Hepatocyte (in vitro differentiated cells): ENCODE measurements around the gene EPHB6. TPM values are rescaled to one million over a fixed set of nuclear protein-coding genes. Genes with fewer than 3 reads are reported as not detected.

ENCODE experiments used
- DNase-seq: peaks from one replicate; pipeline ENCODE4 v3.0.0-alpha.2; 2016; ENCODE audit warnings: low spot score
- H2AFZ ChIP-seq: fragments of 200-600 bp; sonication (generic); 2 replicates; pipeline ENCODE4 v1.6.0; 2016; ENCODE audit warnings: antibody characterized with exemption, mild to moderate bottlenecking
- H3K27ac ChIP-seq: fragments of 200-600 bp; sonication (generic); 2 replicates; pipeline ENCODE4 v1.5.1; 2016; ENCODE audit warnings: mild to moderate bottlenecking
- H3K27me3 ChIP-seq: fragments of 200-600 bp; sonication (generic); 2 replicates; pipeline ENCODE4 v1.6.1; 2016
- H3K36me3 ChIP-seq: fragments of 200-600 bp; sonication (generic); replicated peaks from 2 replicates; pipeline ENCODE4 v1.5.1; 2016; ENCODE audit warnings: low read depth; ENCODE audit not compliant: insufficient read depth
- H3K4me1 ChIP-seq: fragments of 200-600 bp; sonication (generic); 2 replicates; pipeline ENCODE4 v1.5.1; 2016; ENCODE audit warnings: mild to moderate bottlenecking, moderate library complexity; ENCODE audit not compliant: insufficient read depth
- H3K4me2 ChIP-seq: fragments of 200-600 bp; sonication (generic); 2 replicates; pipeline ENCODE4 v1.6.0; 2016
- H3K4me3 ChIP-seq: fragments of 200-600 bp; sonication (generic); 2 replicates; pipeline ENCODE4 v1.5.1; 2016; ENCODE audit warnings: mild to moderate bottlenecking
- H3K79me2 ChIP-seq: fragments of 200-600 bp; sonication (generic); 2 replicates; pipeline ENCODE4 v1.6.0; 2017; ENCODE audit warnings: mild to moderate bottlenecking
- H3K9me2 ChIP-seq: fragments of 200-600 bp; sonication (generic); replicated peaks from 2 replicates; pipeline ENCODE4 v1.6.0; 2017; ENCODE audit warnings: mild to moderate bottlenecking; ENCODE audit not compliant: insufficient read depth
- H3K9me3 ChIP-seq: fragments of 200-600 bp; sonication (generic); 2 replicates; pipeline ENCODE4 v1.5.1; 2016; ENCODE audit warnings: low read depth, mild to moderate bottlenecking
- H4K20me1 ChIP-seq: fragments of 200-600 bp; sonication (generic); 2 replicates; pipeline ENCODE4 v1.6.0; 2016; ENCODE audit warnings: mild to moderate bottlenecking; ENCODE audit not compliant: insufficient read depth, poor library complexity, severe bottlenecking
- CTCF ChIP-seq: fragments of 200-600 bp; sonication (generic); IDR thresholded peaks from 2 replicates; pipeline ENCODE4 v1.5.1; 2016; ENCODE audit warnings: antibody characterized with exemption, mild to moderate bottlenecking; ENCODE audit not compliant: poor library complexity
- EZH2 ChIP-seq: fragments of 200-600 bp; sonication (generic); IDR thresholded peaks from 2 replicates; pipeline ENCODE4 v1.6.1; 2016; ENCODE audit warnings: antibody characterized with exemption, mild to moderate bottlenecking, borderline replicate concordance
- EZH2phosphoT487 ChIP-seq: fragments of 200-600 bp; sonication (generic); IDR thresholded peaks from one replicate; pipeline ENCODE4 v1.6.1; 2018; ENCODE audit warnings: antibody characterized with exemption, mild to moderate bottlenecking, low read depth, moderate library complexity; ENCODE audit not compliant: unreplicated experiment, severe bottlenecking
- WGBS: methylation state at CpG from one replicate; pipeline ENCODE4 v1.1.6; 2016; ENCODE audit warnings: low lambda C conversion rate; ENCODE audit errors: missing lambda C conversion rate; 5-methylcytosine and 5-hydroxymethylcytosine counted together
- polyA plus RNA-seq: library from polyadenylated mRNA; unstranded; fragments of >200 nt; fragmentation: Nextera tagmentation; extraction: Ambion mirVana; gene quantifications from 2 replicates; pipeline ENCODE4 v1.2.1, GENCODE V29; 2016
- total RNA-seq: library from RNA; depleted of rRNA; stranded (reverse); fragments of >200 nt; gene quantifications from 2 replicates; pipeline ENCODE4 v1.2.3, GENCODE V29; 2014

Gene EPHB6
- total and polyA plus RNA-seq, 2 experiments from 2014 or later = 14.8 to 29.6 TPM

GRCh38 chr7:142883145-142883544 lies 28.3 kb downstream of the EPHB6 start:
- Histone ChIP-seq H2AFZ (no peak overlapping the region), H3K27ac (no peak overlapping the region), H3K4me2 (no peak overlapping the region), H3K27me3 (peaks cover 6% of the 10 kb centered on the region), H3K9me3 (no peaks in the 10 kb centered on the region), H4K20me1 (no peaks in the 10 kb centered on the region), H3K4me3 (no peak overlapping the region), H3K36me3 (no peaks in the 10 kb centered on the region), H3K9me2 (no peaks in the 10 kb centered on the region), H3K79me2 (no peaks in the 10 kb centered on the region), H3K4me1 (no peaks in the 10 kb centered on the region)
- DNase-seq = no peak
- WGBS = 92% methylated on average over 10 of the region's 10 CpGs
- no peak for TF ChIP-seq EZH2phosphoT487
- TF ChIP-seq CTCF = no peak
- TF ChIP-seq EZH2 = no peak

GRCh38 chr7:142883571-142884285 lies 28.9 kb downstream of the EPHB6 start:
- H3K9me3 ChIP-seq = no peaks in the 10 kb centered on the region
- H3K4me2 ChIP-seq = no peak overlapping the region
- H3K79me2 ChIP-seq = no peaks in the 10 kb centered on the region
- H4K20me1 ChIP-seq = no peaks in the 10 kb centered on the region
- H3K9me2 ChIP-seq = no peaks in the 10 kb centered on the region
- WGBS = 81% methylated on average over 7 of the region's 7 CpGs
- H3K27ac ChIP-seq = no peak overlapping the region
- no peaks in the 10 kb centered on the region for H3K36me3 ChIP-seq
- no peak overlapping the region for H3K4me3 ChIP-seq
- H2AFZ ChIP-seq = no peak overlapping the region
- TF ChIP-seq CTCF (no peak), EZH2 (no peak), EZH2phosphoT487 (no peak)
- no peak for DNase-seq
- H3K27me3 ChIP-seq = peaks cover 6% of the 10 kb centered on the region
- H3K4me1 ChIP-seq = no peaks in the 10 kb centered on the region

- H3K36me3 ChIP-seq = no peaks in the 10 kb centered on the region
- no peak for TF ChIP-seq EZH2
- TF ChIP-seq CTCF = no peak
- no peak for TF ChIP-seq EZH2phosphoT487
- peaks cover 6% of the 10 kb centered on the region for H3K27me3 ChIP-seq
- DNase-seq = no peak
- WGBS = 86% methylated on average over 4 of the region's 4 CpGs
- H4K20me1 ChIP-seq = no peaks in the 10 kb centered on the region
- H3K27ac ChIP-seq = no peak overlapping the region
- no peak overlapping the region for H3K4me3 ChIP-seq
- no peaks in the 10 kb centered on the region for H3K79me2 ChIP-seq
- H3K4me1 ChIP-seq = no peaks in the 10 kb centered on the region
- no peak overlapping the region for H3K4me2 ChIP-seq
- H3K9me3 ChIP-seq = no peaks in the 10 kb centered on the region
- no peaks in the 10 kb centered on the region for H3K9me2 ChIP-seq
- no peak overlapping the region for H2AFZ ChIP-seq
These were observed 29.4 kb downstream of the EPHB6 start for GRCh38 chr7:142884286-142884640.
